ENCODE measurements around the gene CAMK1D.

DNA sequence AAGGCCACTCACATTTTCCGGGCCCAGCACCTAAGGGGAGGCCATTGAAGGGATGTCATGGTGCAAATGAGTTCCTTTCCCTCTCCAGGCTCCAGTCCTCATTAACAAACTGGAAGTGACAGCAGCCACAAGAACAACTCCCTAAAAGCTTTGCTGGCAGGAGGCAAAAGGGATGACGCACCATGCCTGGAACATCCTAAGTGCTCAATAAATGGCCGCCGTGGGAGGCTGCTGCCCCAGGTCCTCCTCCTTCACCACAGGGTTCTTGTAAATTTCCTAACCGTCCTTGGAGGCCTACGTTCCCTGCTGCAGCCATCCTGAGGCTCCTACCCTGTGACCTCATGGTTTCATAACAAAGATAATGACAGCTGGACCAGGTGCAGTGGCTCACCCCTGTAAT is 41.3 kb upstream of the CAMK1D start:
- TF ChIP-seq CTCF (IDR thresholded peaks at IDR 0.05; ENCODE audit: low read depth, low read length, poor library complexity, severe bottlenecking), result no peak
- TF ChIP-seq EZH2phosphoT487 (IDR thresholded peaks at IDR 0.05; ENCODE audit: borderline replicate concordance, low read length), result no peak

Measured in DOHH2 (cell line).